ENCODE results near the gene CLK2. TPM values are rescaled to one million over a fixed set of nuclear protein-coding genes. Genes with fewer than 3 reads are reported as not detected.

CLK2 gene
- total and polyA plus RNA-seq, 2 of the 13 experiments (the other 11 are each of a cell fraction or from before 2014, with no cell fraction given) = 20.1 to 73.5 TPM

GRCh38 chr1:155277070-155277901 is 4.0 kb upstream of the CLK2 start, which contains the start of gene HCN3 (continued):
- peak; percentile 51 for TF ChIP-seq ASH2L (IDR thresholded peaks at IDR 0.05; ENCODE audit: insufficient read length, low read depth, low read length)
- peak; percentile 89 for TF ChIP-seq MXD4 (CRISPR knock-in tag; IDR thresholded peaks at IDR 0.05)
- peak; percentile 61 for TF ChIP-seq REPIN1 (CRISPR knock-in tag; IDR thresholded peaks at IDR 0.05; ENCODE audit: borderline replicate concordance, low read depth)
- TF ChIP-seq MXI1 (IDR thresholded peaks at IDR 0.05; ENCODE audit: borderline replicate concordance, low read depth, low read length) = peak; percentile 85; the same call in 1 of the 3 replicates
- 0 out of 2 replicates have a peak, but pooled peaks have one; percentile 47 for TF ChIP-seq KMT2A (CRISPR knock-in tag; IDR thresholded peaks at IDR 0.05)
- no peak for TF ChIP-seq ZC3H4 (CRISPR knock-in tag; IDR thresholded peaks at IDR 0.05; ENCODE audit: borderline replicate concordance)
- peak; percentile 43; the same call in 1 of the 2 replicates for TF ChIP-seq ELF1 (CRISPR knock-in tag; IDR thresholded peaks at IDR 0.05)
- no peak for TF ChIP-seq NONO (IDR thresholded peaks at IDR 0.05)
- peak; percentile 71; the same call in 1 of the 2 replicates for TF ChIP-seq NONO (CRISPR knock-in tag; conservative IDR thresholded peaks at IDR 0.05)
- no peak; the same call in 1 of the 2 replicates for TF ChIP-seq TOPORS (CRISPR knock-in tag; IDR thresholded peaks at IDR 0.05)
- TF ChIP-seq MAZ (IDR thresholded peaks at IDR 0.05; ENCODE audit: borderline replicate concordance, low read depth, low read length) = peak; percentile 88
- TF ChIP-seq MAZ (CRISPR knock-in tag; IDR thresholded peaks at IDR 0.05; ENCODE audit: low read depth) = peak; percentile 98
- TF ChIP-seq HDAC1 (CRISPR knock-in tag; IDR thresholded peaks at IDR 0.05) = peak; percentile 22; the same call in 1 of the 2 replicates
- 0 out of 2 replicates have a peak, but pooled peaks have one; percentile 53 for TF ChIP-seq ZMAT3 (CRISPR knock-in tag; conservative IDR thresholded peaks at IDR 0.05)
- TF ChIP-seq MYC (CRISPR knock-in tag; IDR thresholded peaks at IDR 0.05; ENCODE audit: borderline replicate concordance) = peak; percentile 61; the same call in 1 of the 2 replicates
- no peak for TF ChIP-seq IKZF4 (CRISPR knock-in tag; IDR thresholded peaks at IDR 0.05; ENCODE audit: borderline replicate concordance, low read depth, not compliant biosample characterization)
- no peak for TF ChIP-seq ELK4 (CRISPR knock-in tag; IDR thresholded peaks at IDR 0.05; ENCODE audit: borderline replicate concordance)
- TF ChIP-seq, protein P1, sequence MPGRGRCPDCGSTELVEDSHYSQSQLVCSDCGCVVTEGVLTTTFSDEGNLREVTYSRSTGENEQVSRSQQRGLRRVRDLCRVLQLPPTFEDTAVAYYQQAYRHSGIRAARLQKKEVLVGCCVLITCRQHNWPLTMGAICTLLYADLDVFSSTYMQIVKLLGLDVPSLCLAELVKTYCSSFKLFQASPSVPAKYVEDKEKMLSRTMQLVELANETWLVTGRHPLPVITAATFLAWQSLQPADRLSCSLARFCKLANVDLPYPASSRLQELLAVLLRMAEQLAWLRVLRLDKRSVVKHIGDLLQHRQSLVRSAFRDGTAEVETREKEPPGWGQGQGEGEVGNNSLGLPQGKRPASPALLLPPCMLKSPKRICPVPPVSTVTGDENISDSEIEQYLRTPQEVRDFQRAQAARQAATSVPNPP (CRISPR knock-in tag; IDR thresholded peaks at IDR 0.05) = peak; percentile 62; the same call in 1 of the 2 replicates
- TF ChIP-seq ZBTB10 (CRISPR knock-in tag; IDR thresholded peaks at IDR 0.05; ENCODE audit: borderline replicate concordance) = peak; percentile 33; the same call in 1 of the 2 replicates
- TF ChIP-seq, protein P2, sequence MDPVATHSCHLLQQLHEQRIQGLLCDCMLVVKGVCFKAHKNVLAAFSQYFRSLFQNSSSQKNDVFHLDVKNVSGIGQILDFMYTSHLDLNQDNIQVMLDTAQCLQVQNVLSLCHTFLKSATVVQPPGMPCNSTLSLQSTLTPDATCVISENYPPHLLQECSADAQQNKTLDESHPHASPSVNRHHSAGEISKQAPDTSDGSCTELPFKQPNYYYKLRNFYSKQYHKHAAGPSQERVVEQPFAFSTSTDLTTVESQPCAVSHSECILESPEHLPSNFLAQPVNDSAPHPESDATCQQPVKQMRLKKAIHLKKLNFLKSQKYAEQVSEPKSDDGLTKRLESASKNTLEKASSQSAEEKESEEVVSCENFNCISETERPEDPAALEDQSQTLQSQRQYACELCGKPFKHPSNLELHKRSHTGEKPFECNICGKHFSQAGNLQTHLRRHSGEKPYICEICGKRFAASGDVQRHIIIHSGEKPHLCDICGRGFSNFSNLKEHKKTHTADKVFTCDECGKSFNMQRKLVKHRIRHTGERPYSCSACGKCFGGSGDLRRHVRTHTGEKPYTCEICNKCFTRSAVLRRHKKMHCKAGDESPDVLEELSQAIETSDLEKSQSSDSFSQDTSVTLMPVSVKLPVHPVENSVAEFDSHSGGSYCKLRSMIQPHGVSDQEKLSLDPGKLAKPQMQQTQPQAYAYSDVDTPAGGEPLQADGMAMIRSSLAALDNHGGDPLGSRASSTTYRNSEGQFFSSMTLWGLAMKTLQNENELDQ (CRISPR knock-in tag; IDR thresholded peaks at IDR 0.05; ENCODE audit: borderline replicate concordance) = no peak
- TF ChIP-seq SMC3 (IDR thresholded peaks at IDR 0.05; ENCODE audit: low read length) = peak; percentile 20; the same call in 1 of the 2 replicates

All from HepG2 (cell line).